ENCODE measurements around the gene SPINK2. TPM values are rescaled to one million over a fixed set of nuclear protein-coding genes. Genes with fewer than 3 reads are reported as not detected.

The SPINK2 gene
- total and polyA plus RNA-seq, 2 donors (not counting 3 experiments of a cell fraction or from before 2014, with no cell fraction given) = 0.71 TPM; not detected in 1

- no TSS peak for BruUV-seq (replicated peaks)
- no peak for TF ChIP-seq JUN (IDR thresholded peaks at IDR 0.05; ENCODE audit: borderline replicate concordance, insufficient read depth, insufficient read length, low read depth)
- no peak for TF ChIP-seq GATA2 (IDR thresholded peaks at IDR 0.05; ENCODE audit: insufficient read depth, insufficient read length, low read depth, low read length)
- no peak for TF ChIP-seq CTCF (IDR thresholded peaks at IDR 0.05; ENCODE audit: extremely low read depth in 1 of 2, insufficient read depth in 1 of 2, low read depth in 1 of 2, low read length in 2 of 2)
- TF ChIP-seq FOS (IDR thresholded peaks at IDR 0.05; ENCODE audit: borderline replicate concordance, insufficient read depth, low read length) = no peak
- no peak for TF ChIP-seq MAX (IDR thresholded peaks at IDR 0.05; ENCODE audit: insufficient read depth, insufficient read length)
- no peak for TF ChIP-seq POLR2A (IDR thresholded peaks at IDR 0.05; ENCODE audit: low read depth, low read length)
- no peak for TF ChIP-seq POLR2AphosphoS5 (IDR thresholded peaks at IDR 0.05; ENCODE audit: insufficient read depth, low read depth, low read length)
- no peak for TF ChIP-seq MYC (IDR thresholded peaks at IDR 0.05; ENCODE audit: low read depth, low read length)
- TF ChIP-seq EZH2 (IDR thresholded peaks at IDR 0.05; ENCODE audit: borderline replicate concordance, low read depth, low read length, severe bottlenecking) = no peak
- no peak overlapping the region for H2AFZ ChIP-seq (ENCODE audit: low read depth, low read length)
Measured at GRCh38 chr4:56767567-56767966, 53.9 kb downstream of the SPINK2 start.

More at GRCh38 chr4:56767567-56767966, 53.9 kb downstream of the SPINK2 start:
- intact Hi-C loops (cut with micrococcal nuclease) = no loop called here
- dilution Hi-C loops (cut with MboI; ENCODE audit: extremely low pct_ligation_motif_present, low sequenced_read_pairs) = no loop called here
- H3K9me1 ChIP-seq (replicated peaks; ENCODE audit: control insufficient read depth, extremely low read depth, insufficient read depth, low read length) = no peaks in the 10 kb centered on the region
- no peak overlapping the region for H3K27ac ChIP-seq (ENCODE audit: insufficient read depth, low read depth, low read length)
- no peaks in the 10 kb centered on the region for H3K36me3 ChIP-seq (ENCODE audit: control insufficient read depth in 2 of 2, extremely low read depth in 1 of 2, insufficient read depth in 2 of 2, low read length in 2 of 2)
- no peak overlapping the region for H3K9ac ChIP-seq (replicated peaks; ENCODE audit: extremely low read depth, insufficient read depth, low read length)
- no peak overlapping the region for H3K4me2 ChIP-seq (ENCODE audit: insufficient read depth, low read length)
- FAIRE-seq = no peak
- ChIA-PET POLR2A (no interaction called here), CTCF (interaction anchor here (1.0 to 1.7 kb wide), 3 partner anchors 10 to 13 kb away, joined by 3 to 6 read pairs (median 4); no protein-coding TSS in a partner anchor)
- no peaks in the 10 kb centered on the region for H3K4me1 ChIP-seq (ENCODE audit: control insufficient read depth, extremely low read depth, insufficient read depth, low read length)
- no peak overlapping the region for H3K4me3 ChIP-seq (replicated peaks in 1 of 3; ENCODE audit: insufficient read depth in 1 of 3, low read depth in 1 of 3, low read length in 3 of 3)
- H3K9me3 ChIP-seq (replicated peaks; ENCODE audit: control insufficient read depth, insufficient read depth, low read length) = no peaks in the 10 kb centered on the region
- H4K20me1 ChIP-seq (replicated peaks; ENCODE audit: control insufficient read depth, extremely low read depth, insufficient read depth, low read length) = no peaks in the 10 kb centered on the region
- peaks cover 0 to 4% of the 10 kb centered on the region in 2 experiments for H3K27me3 ChIP-seq (ENCODE audit: control insufficient read depth in 2 of 2, insufficient read depth in 2 of 2, low read length in 2 of 2)
- no peak for DNase-seq (ENCODE audit: low read depth, low spot score)
- H3K79me2 ChIP-seq (ENCODE audit: control insufficient read depth, insufficient read depth, low read length) = no peaks in the 10 kb centered on the region

Data from endothelial cell of umbilical vein (primary cell).